Lower leg skin (tissue), 4 donors: ENCODE results near the gene CCDC127. TPM values are rescaled to one million over a fixed set of nuclear protein-coding genes. Genes with fewer than 3 reads are reported as not detected.

Experiments used
- DNase-seq, 2 donors: peaks; one replicate each; pipeline ENCODE4 v3.0.0-alpha.2; 2019; ENCODE audit warnings: low spot score in 2 of 2
- H3K4me3 ChIP-seq: fragments of 200-600 bp; sonication (generic); 2 replicates; pipeline ENCODE4 v1.5.1; 2017; ENCODE audit warnings: mild to moderate bottlenecking, low read depth; ENCODE audit not compliant: poor library complexity, severe bottlenecking
- CTCF ChIP-seq, 3 donors: fragments of 450-650 bp; IDR thresholded peaks; one replicate each; pipeline ENCODE4 v1.5.1; 2016; ENCODE audit warnings: antibody characterized with exemption in 3 of 3, mild to moderate bottlenecking in 3 of 3, moderate library complexity in 2 of 3
- POLR2A ChIP-seq, 2 donors: fragments of 450-650 bp; IDR thresholded peaks; one replicate each; pipeline ENCODE4 v1.6.1; 2016 to 2017; ENCODE audit warnings: antibody characterized with exemption in 2 of 2, mild to moderate bottlenecking in 1 of 2, moderate library complexity in 1 of 2
- WGBS, 2 donors: methylation state at CpG; one replicate each; pipeline ENCODE4 v1.1.5; 2018; 5-methylcytosine and 5-hydroxymethylcytosine counted together
- intact Hi-C: fragments of 100-400 bp; cut with DNase I; formaldehyde crosslinking; loops from one replicate; pipeline ENCODE4 v1.15.0; 2023; ENCODE audit warnings: low total_unique reads
- total RNA-seq, 4 donors: library from RNA; depleted of rRNA; stranded (reverse); fragments of >200 nt; gene quantifications; one replicate each; pipeline ENCODE4 v1.1.0, GENCODE V29; 2016

CCDC127 gene
- total RNA-seq, 4 donors from 2014 or later, result 3.0 to 6.2 (median 4.6) TPM

DNA sequence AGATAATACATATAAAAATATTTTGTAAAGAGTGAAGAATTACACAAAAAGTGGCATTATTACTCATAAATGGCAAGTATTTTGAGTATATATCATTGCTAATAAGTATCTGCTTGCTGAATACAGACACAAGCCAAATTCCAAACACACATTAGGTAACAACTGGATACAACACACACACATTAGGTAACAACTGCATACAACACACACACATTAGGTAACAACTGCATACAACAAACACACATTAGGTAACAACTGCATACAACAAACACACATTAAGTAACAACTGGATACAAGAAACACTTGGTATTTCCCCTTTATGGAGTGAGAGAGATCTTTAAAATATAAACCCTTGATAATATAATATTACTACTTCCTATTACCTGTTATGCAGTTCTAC, 13.5 kb downstream of the CCDC127 start:
- no peak for DNase-seq
- intact Hi-C loops, result no loop called here
- H3K4me3 ChIP-seq, result no peak overlapping the region
- TF ChIP-seq POLR2A (IDR thresholded peaks at IDR 0.05) (no peak), CTCF (IDR thresholded peaks at IDR 0.05) (no peak)

GRCh38 chr5:204001-204400, 14.0 kb downstream of the CCDC127 start:
- no peak for DNase-seq
- 84 to 85% methylated on average over 6 of the region's 6 CpGs for WGBS, 2 donors
- H3K4me3 ChIP-seq, result no peak overlapping the region
- intact Hi-C loops, result no loop called here
- TF ChIP-seq POLR2A (IDR thresholded peaks at IDR 0.05), result no peak

- WGBS, 2 donors, result 91 to 95% methylated on average over 25 to 26 of the region's 26 CpGs
- intact Hi-C loops, result no loop called here
- no peak for DNase-seq
- no peak for TF ChIP-seq CTCF (IDR thresholded peaks at IDR 0.05)
- TF ChIP-seq POLR2A (IDR thresholded peaks at IDR 0.05), result no peak
- no peak overlapping the region for H3K4me3 ChIP-seq
Observed at GRCh38 chr5:203246-203930, 14.6 kb downstream of the CCDC127 start.

DNA sequence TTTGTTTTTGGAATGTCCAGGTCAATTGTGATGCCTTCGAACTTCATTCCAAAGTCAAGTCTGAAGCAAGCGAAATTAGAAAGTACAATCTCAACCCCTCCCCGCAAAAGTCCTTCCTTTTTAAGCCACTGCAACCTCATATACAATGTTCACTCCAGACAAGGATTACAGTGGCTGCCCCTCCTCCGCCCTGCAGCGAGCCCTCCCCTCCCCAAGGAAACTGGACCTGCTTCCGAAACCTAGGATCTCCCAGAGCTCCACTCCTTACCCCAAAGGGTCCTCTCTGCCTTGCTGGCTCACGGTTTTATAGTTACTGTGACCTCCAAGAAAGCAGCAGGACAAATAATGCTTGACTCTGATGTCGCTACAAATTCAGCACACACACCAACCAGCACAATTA, 16.3 kb downstream of the CCDC127 start:
- no peak overlapping the region for H3K4me3 ChIP-seq
- intact Hi-C loops, result no loop called here
- no peak for TF ChIP-seq POLR2A (IDR thresholded peaks at IDR 0.05)
- no peak for TF ChIP-seq CTCF (IDR thresholded peaks at IDR 0.05)
- DNase-seq, result no peak
- 95% methylated on average over 8 of the region's 8 CpGs for WGBS, 2 donors

- intact Hi-C loops, result no loop called here
- 52 to 74% methylated on average over 3 to 4 of the region's 4 CpGs for WGBS, 2 donors
- no peak for DNase-seq
- TF ChIP-seq POLR2A (IDR thresholded peaks at IDR 0.05), result no peak
- no peak for TF ChIP-seq CTCF (IDR thresholded peaks at IDR 0.05)
- no peak overlapping the region for H3K4me3 ChIP-seq
Observed at GRCh38 chr5:200985-201384, 17.0 kb downstream of the CCDC127 start.

GRCh38 chr5:199950-200645, 17.9 kb downstream of the CCDC127 start:
- no peak overlapping the region for H3K4me3 ChIP-seq
- intact Hi-C loops, result no loop called here
- DNase-seq, result no peak
- no peak for TF ChIP-seq CTCF (IDR thresholded peaks at IDR 0.05)
- TF ChIP-seq POLR2A (IDR thresholded peaks at IDR 0.05), result no peak
- 89 to 90% methylated on average over 23 of the region's 23 CpGs for WGBS, 2 donors
